ENCODE results near the gene SLC16A8. TPM values are rescaled to one million over a fixed set of nuclear protein-coding genes. Genes with fewer than 3 reads are reported as not detected.

The SLC16A8 gene
- total RNA-seq, 1 experiment from 2014 or later: not detected

- TF ChIP-seq, protein P1, sequence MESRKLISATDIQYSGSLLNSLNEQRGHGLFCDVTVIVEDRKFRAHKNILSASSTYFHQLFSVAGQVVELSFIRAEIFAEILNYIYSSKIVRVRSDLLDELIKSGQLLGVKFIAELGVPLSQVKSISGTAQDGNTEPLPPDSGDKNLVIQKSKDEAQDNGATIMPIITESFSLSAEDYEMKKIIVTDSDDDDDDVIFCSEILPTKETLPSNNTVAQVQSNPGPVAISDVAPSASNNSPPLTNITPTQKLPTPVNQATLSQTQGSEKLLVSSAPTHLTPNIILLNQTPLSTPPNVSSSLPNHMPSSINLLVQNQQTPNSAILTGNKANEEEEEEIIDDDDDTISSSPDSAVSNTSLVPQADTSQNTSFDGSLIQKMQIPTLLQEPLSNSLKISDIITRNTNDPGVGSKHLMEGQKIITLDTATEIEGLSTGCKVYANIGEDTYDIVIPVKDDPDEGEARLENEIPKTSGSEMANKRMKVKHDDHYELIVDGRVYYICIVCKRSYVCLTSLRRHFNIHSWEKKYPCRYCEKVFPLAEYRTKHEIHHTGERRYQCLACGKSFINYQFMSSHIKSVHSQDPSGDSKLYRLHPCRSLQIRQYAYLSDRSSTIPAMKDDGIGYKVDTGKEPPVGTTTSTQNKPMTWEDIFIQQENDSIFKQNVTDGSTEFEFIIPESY (IDR thresholded peaks at IDR 0.05; ENCODE audit: extremely low read depth, insufficient replicate concordance, low read length): no peak
- TF ChIP-seq REST (IDR thresholded peaks at IDR 0.05; ENCODE audit: low read depth) (no peak), ATF3 (IDR thresholded peaks at IDR 0.05) (no peak), EZH2phosphoT487 (IDR thresholded peaks at IDR 0.05; ENCODE audit: borderline replicate concordance) (no peak)
Measured at GRCh38 chr22:38067761-38068360, 16.1 kb downstream of the SLC16A8 start (continued).

DNA sequence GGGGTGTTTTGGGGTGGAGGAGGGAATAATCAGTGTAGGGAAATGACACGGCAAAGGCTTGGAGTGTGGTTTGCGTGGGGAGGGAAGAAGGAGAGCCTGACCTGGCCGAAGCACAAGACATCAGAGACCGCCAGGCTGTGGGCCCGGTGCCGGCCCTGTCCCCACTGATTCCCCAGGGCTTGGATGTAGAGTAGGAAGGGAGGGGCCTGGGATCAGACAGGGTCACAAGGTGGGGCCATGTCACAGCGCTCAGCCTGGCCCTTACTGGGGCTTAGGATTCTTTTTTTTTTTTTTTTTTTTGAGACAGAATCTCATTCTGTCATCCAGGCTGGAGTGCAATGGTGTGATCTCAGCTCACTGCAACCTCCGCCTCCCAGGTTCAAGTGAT lies 17.0 kb downstream of the SLC16A8 start:
- ChIA-PET RAD21 (ENCODE audit: low non-redundant PET in 1 of 2, low total read pairs in 2 of 2, uncharacterized antibody in 2 of 2, unreplicated experiment in 2 of 2) (no interaction called here), CTCF (no interaction called here), POLR2A (no interaction called here)
- DNase-seq (ENCODE audit: low read depth, low spot score) (no peak), ATAC-seq (no peak)
- no peaks in the 10 kb centered on the region for H4K20me1 ChIP-seq (ENCODE audit: insufficient read depth)
- H2AFZ ChIP-seq (ENCODE audit: low read depth, low read length, poor library complexity, severe bottlenecking): no peak overlapping the region
- no peaks in the 10 kb centered on the region for H3K27me3 ChIP-seq (ENCODE audit: insufficient read depth, low read length)
- H3K9ac ChIP-seq (ENCODE audit: low read length): no peak overlapping the region
- no peak overlapping the region for H3K4me3 ChIP-seq (replicated peaks in 1 of 2; ENCODE audit: low read depth in 1 of 2, low read length in 2 of 2)
- no peaks in the 10 kb centered on the region for H3K79me2 ChIP-seq (ENCODE audit: insufficient read depth, low read length)
- H3K9me3 ChIP-seq (ENCODE audit: control insufficient read depth in 1 of 2, insufficient read depth in 1 of 2, low read depth in 1 of 2, low read length in 2 of 2): no peaks in the 10 kb centered on the region
- H3K4me2 ChIP-seq (ENCODE audit: low read length): no peak overlapping the region
- H3K4me1 ChIP-seq (ENCODE audit: control insufficient read depth in 1 of 2, insufficient read depth in 2 of 2, low read length in 2 of 2): no peaks in the 10 kb centered on the region
- H3K9me2 ChIP-seq (ENCODE audit: insufficient read depth): no peaks in the 10 kb centered on the region
- intact Hi-C loops (cut with micrococcal nuclease): no loop called here
- peaks cover 17 to 18% of the 10 kb centered on the region in 2 experiments; a peak in 3 of 4 replicates for H3K36me3 ChIP-seq (ENCODE audit: control insufficient read depth in 1 of 2, insufficient read depth in 2 of 2, low read length in 2 of 2)
- no peak overlapping the region for H3K27ac ChIP-seq (ENCODE audit: low read depth, low read length)
- BruUV-seq (replicated peaks): no TSS peak
- no peak for TF ChIP-seq REST (IDR thresholded peaks at IDR 0.05; ENCODE audit: low read depth)
- TF ChIP-seq CBX3 (IDR thresholded peaks at IDR 0.05; ENCODE audit: low read depth): no peak
- TF ChIP-seq RAD21 (IDR thresholded peaks at IDR 0.05; ENCODE audit: low read depth): no peak
- TF ChIP-seq, protein P2, sequence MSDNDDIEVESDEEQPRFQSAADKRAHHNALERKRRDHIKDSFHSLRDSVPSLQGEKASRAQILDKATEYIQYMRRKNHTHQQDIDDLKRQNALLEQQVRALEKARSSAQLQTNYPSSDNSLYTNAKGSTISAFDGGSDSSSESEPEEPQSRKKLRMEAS (IDR thresholded peaks at IDR 0.05): no peak
- no peak for TF ChIP-seq EGR1 (IDR thresholded peaks at IDR 0.05; ENCODE audit: low read depth)
- no peak for TF ChIP-seq TCF7L2 (IDR thresholded peaks at IDR 0.05; ENCODE audit: borderline replicate concordance, extremely low read depth, insufficient read depth, insufficient read length)
- TF ChIP-seq FOSL1 (IDR thresholded peaks at IDR 0.05; ENCODE audit: low read depth): no peak
- TF ChIP-seq ZNF274 (IDR thresholded peaks at IDR 0.05; ENCODE audit: low read depth, low read length): no peak
- no peak for TF ChIP-seq POLR2AphosphoS5 (IDR thresholded peaks at IDR 0.05; ENCODE audit: low read depth, low read length)
- TF ChIP-seq ATF3 (IDR thresholded peaks at IDR 0.05): no peak

Measured in HCT116 (cell line).